Measurements from ENCODE around the gene BRINP2.

BRINP2 gene

DNA sequence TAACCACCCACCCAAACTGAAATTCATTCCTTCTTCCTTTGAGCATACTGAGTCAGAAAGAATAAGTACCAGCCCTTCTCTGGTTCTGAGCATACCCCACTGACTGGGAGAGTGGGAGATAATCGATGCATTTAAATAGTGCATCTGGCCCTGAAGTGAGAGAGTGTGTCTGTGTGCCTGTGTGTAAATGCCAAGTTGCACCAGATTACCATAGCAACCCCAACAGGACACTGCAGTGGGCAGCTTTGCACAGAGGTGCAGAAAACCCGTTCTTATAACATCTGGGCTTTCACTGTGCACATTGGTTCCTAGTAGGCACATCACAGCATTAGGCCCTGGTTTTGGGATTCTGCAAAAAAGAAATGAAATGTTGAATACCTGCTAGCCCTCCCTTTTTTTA is 8.5 kb upstream of the BRINP2 start:
- Histone ChIP-seq H3K9ac (ENCODE audit: insufficient read length) (no peak overlapping the region), H3K36me3 (ENCODE audit: insufficient read depth, low read length) (no peaks in the 10 kb centered on the region), H3K4me3 (no peak overlapping the region), H3K9me3 (ENCODE audit: low read depth, low read length) (no peaks in the 10 kb centered on the region), H3K27ac (no peak overlapping the region)
- no peak for TF ChIP-seq EZH2 (IDR thresholded peaks at IDR 0.05)
- no peak for DNase-seq (ENCODE audit: low read depth, low spot score)

DNA sequence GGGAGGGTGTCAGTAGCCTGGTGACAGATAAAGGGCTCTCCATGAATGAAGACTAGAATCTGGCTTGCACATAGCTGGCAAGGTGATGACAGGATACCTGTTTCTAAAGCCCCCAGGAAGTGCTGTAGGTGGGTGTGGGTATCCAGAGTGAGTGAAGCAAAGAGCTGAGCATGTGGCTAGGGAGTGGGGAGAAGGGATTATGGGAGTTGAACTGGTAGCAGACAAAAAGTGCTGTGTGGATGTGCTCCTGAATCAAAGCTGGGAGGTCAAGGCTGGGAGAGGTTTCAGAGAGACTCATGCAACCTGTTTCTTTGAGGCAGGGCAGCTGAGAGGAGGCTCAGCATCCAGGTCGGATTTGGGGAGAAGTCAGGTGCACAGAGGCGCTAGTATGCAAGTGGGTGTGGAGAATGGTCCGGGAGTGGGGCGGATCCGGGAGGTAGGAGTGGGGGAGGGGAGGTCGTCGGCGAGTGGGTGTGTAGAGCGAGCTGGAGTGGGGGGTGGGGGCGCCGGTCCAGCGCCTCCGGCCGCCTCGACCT is 6.8 kb upstream of the BRINP2 start:
- DNase-seq (ENCODE audit: low read depth, low spot score) = no peak
- no peaks in the 10 kb centered on the region for H3K9me3 ChIP-seq (ENCODE audit: low read depth, low read length)
- H3K9ac ChIP-seq (ENCODE audit: insufficient read length) = no peak overlapping the region
- H3K27ac ChIP-seq = no peak overlapping the region
- H3K36me3 ChIP-seq (ENCODE audit: insufficient read depth, low read length) = no peaks in the 10 kb centered on the region
- H3K4me3 ChIP-seq = no peak overlapping the region; the same call in 1 of the 2 replicates
- TF ChIP-seq POLR2AphosphoS5 (IDR thresholded peaks at IDR 0.05; ENCODE audit: borderline replicate concordance, low read depth, low read length) (no peak), FOXP2 (optimal IDR thresholded peaks at IDR 0.05; ENCODE audit: control extremely low read depth, extremely low read length, insufficient read depth) (no peak), EZH2 (IDR thresholded peaks at IDR 0.05) (no peak)

DNA sequence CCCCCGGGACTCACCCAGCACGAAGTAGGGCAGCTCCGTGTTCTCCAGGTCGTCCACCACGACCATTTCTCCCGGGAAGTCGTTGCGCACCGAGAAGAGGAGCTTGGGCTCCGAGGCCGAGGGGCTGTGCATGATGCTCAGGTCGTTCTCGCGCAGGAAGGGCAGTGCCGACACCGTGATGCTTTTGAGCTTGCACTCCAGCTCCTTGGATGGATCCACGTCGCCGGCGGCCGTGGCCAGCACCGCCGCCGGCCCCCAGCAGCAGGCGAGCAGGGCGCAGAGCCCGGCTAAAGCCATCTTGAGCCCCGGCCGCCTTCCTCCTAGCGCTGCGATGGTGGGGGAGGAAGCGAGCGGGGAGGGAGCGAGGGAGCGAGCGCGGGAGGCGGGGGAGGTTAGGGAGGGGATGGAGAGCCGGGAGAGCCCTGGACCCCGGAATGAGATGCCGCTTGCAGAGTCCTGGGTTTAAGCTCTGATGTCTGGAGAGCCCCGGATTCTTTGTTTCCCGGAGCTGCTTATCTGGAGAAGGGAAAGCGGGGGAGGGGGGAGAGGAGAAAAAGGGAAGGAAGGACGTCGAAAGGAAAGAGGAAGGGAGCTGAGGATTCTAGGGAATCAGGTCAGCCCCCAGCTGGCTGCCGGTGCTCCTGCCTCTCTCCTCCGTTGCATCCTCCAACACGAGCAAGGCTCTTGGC is 6.2 kb upstream of the BRINP2 start, which contains the start of gene ASTN1:
ASTN1 (minus strand) TSS at position 333 of the 689 bp plus-strand sequence; CDS start at position 297, 36 bp downstream.
- Histone ChIP-seq H3K9ac (ENCODE audit: insufficient read length) (no peak within 1 kb of the TSS), H3K27ac (no peak within 1 kb of the TSS), H3K36me3 (ENCODE audit: insufficient read depth, low read length) (no peaks in the 10 kb centered on the region), H3K9me3 (ENCODE audit: low read depth, low read length) (no peaks in the 10 kb centered on the region), H3K4me3 (no peak within 1 kb of the TSS; the same call in 1 of the 2 replicates)
- TF ChIP-seq FOXP2 (optimal IDR thresholded peaks at IDR 0.05; ENCODE audit: control extremely low read depth, extremely low read length, insufficient read depth) (no peak), POLR2AphosphoS5 (IDR thresholded peaks at IDR 0.05; ENCODE audit: borderline replicate concordance, low read depth, low read length) (no peak), EZH2 (IDR thresholded peaks at IDR 0.05) (no peak)
- no peak for DNase-seq (ENCODE audit: low read depth, low spot score)

DNA sequence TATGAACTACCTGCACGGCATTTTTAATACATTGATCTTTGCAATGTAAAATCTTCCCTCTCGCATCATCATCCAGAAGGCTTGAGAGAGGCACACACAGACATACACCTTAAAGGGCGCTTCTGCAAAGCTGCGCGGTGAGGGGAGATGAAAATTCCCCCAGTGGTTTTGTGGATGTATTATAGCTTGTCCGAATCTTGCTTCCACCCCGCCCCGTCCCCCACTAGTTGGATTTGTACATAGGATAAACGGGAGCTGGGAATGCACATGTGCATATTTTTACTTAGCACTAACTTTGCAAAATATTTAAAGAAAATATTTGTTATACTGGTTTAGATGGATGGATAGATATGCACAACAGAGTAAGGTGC is 5.7 kb upstream of the BRINP2 start:
- TF ChIP-seq POLR2AphosphoS5 (IDR thresholded peaks at IDR 0.05; ENCODE audit: borderline replicate concordance, low read depth, low read length) (no peak), EZH2 (IDR thresholded peaks at IDR 0.05) (no peak), FOXP2 (optimal IDR thresholded peaks at IDR 0.05; ENCODE audit: control extremely low read depth, extremely low read length, insufficient read depth) (no peak)
- Histone ChIP-seq H3K27ac (no peak overlapping the region), H3K36me3 (ENCODE audit: insufficient read depth, low read length) (no peaks in the 10 kb centered on the region), H3K9me3 (ENCODE audit: low read depth, low read length) (no peaks in the 10 kb centered on the region), H3K4me3 (no peak overlapping the region), H3K9ac (ENCODE audit: insufficient read length) (no peak overlapping the region)
- no peak for DNase-seq (ENCODE audit: low read depth, low spot score)

GRCh38 chr1:177171536-177172123 is 872 bp downstream of the BRINP2 start:
- DNase-seq (ENCODE audit: low read depth, low spot score) = no peak
- no peaks in the 10 kb centered on the region for H3K36me3 ChIP-seq (ENCODE audit: insufficient read depth, low read length)
- H3K9ac ChIP-seq (ENCODE audit: insufficient read length) = no peak overlapping the region
- no peak overlapping the region for H3K4me3 ChIP-seq
- H3K9me3 ChIP-seq (ENCODE audit: low read depth, low read length) = no peaks in the 10 kb centered on the region
- H3K27ac ChIP-seq = no peak overlapping the region
- TF ChIP-seq FOXP2 (optimal IDR thresholded peaks at IDR 0.05; ENCODE audit: control extremely low read depth, extremely low read length, insufficient read depth) (no peak), EZH2 (IDR thresholded peaks at IDR 0.05) (no peak), POLR2AphosphoS5 (IDR thresholded peaks at IDR 0.05; ENCODE audit: borderline replicate concordance, low read depth, low read length) (no peak)

- Histone ChIP-seq H3K9ac (ENCODE audit: insufficient read length) (no peak overlapping the region), H3K36me3 (ENCODE audit: insufficient read depth, low read length) (no peaks in the 10 kb centered on the region), H3K27ac (no peak overlapping the region), H3K4me3 (no peak overlapping the region), H3K9me3 (ENCODE audit: low read depth, low read length) (no peaks in the 10 kb centered on the region)
- TF ChIP-seq FOXP2 (optimal IDR thresholded peaks at IDR 0.05; ENCODE audit: control extremely low read depth, extremely low read length, insufficient read depth) (no peak), EZH2 (IDR thresholded peaks at IDR 0.05) (no peak), POLR2AphosphoS5 (IDR thresholded peaks at IDR 0.05; ENCODE audit: borderline replicate concordance, low read depth, low read length) (no peak)
- no peak for DNase-seq (ENCODE audit: low read depth, low spot score)
Observed at GRCh38 chr1:177172272-177172671, 1.5 kb downstream of the BRINP2 start.

DNA sequence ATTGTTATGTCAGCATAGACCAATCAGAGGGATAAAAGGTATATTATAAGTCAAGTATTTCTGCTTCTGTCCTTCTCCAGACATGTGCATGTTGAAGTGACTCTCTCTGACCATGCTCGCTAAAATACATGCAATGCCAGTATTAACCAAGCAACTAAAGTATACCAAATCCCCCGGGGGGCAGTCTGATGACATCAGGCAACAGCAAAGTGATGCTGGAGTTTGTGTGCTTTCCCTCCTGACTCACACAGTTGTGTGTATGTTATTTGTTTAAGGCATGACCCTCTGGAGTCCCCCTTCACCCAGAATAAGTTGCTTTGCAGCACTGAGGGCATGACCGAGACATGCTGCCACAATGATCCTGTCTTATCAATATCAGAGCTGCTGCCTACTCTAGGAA is 2.1 kb downstream of the BRINP2 start:
- H3K27ac ChIP-seq = no peak overlapping the region
- H3K36me3 ChIP-seq (ENCODE audit: insufficient read depth, low read length) = no peaks in the 10 kb centered on the region
- no peak for DNase-seq (ENCODE audit: low read depth, low spot score)
- H3K9me3 ChIP-seq (ENCODE audit: low read depth, low read length) = no peaks in the 10 kb centered on the region
- no peak for TF ChIP-seq FOXP2 (optimal IDR thresholded peaks at IDR 0.05; ENCODE audit: control extremely low read depth, extremely low read length, insufficient read depth)
- no peak overlapping the region for H3K4me3 ChIP-seq
- H3K9ac ChIP-seq (ENCODE audit: insufficient read length) = no peak overlapping the region

DNA sequence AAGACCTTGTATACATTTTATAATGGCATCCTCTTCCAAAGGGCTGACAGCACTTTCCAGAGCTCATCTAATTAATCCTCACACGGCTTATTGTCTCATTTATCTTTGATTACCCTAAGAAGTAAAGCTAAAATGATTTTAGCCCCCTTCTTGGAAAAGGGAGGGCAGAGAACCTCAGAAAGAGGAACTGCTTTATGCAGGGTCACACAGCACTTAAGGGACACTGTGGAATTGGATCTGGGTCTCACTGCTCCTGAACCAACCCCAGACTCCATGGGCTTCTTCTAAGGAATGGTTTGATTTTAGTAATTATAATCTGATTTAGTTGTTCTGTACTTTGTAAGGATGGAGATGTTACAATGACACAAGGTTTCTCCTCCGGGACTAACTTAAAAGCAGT is 3.2 kb downstream of the BRINP2 start:
- H3K4me3 ChIP-seq = no peak overlapping the region
- no peak for TF ChIP-seq EZH2 (IDR thresholded peaks at IDR 0.05)
- no peak for TF ChIP-seq POLR2AphosphoS5 (IDR thresholded peaks at IDR 0.05; ENCODE audit: borderline replicate concordance, low read depth, low read length)
- TF ChIP-seq FOXP2 (optimal IDR thresholded peaks at IDR 0.05; ENCODE audit: control extremely low read depth, extremely low read length, insufficient read depth) = no peak

More for the DNA sequence above, 3.2 kb downstream of the BRINP2 start:
- no peak overlapping the region for H3K9ac ChIP-seq (ENCODE audit: insufficient read length)
- no peak overlapping the region for H3K27ac ChIP-seq
- H3K9me3 ChIP-seq (ENCODE audit: low read depth, low read length) = no peaks in the 10 kb centered on the region
- H3K36me3 ChIP-seq (ENCODE audit: insufficient read depth, low read length) = no peaks in the 10 kb centered on the region
- no peak for DNase-seq (ENCODE audit: low read depth, low spot score)
